K562 (cell line): Measurements from ENCODE around the gene CCDC124. TPM values are rescaled to one million over a fixed set of nuclear protein-coding genes. Genes with fewer than 3 reads are reported as not detected.

Experiments
- ATAC-seq: fragments of 200-7000 bp; cut with Tn5 transposase; 3 replicates; pipeline ENCODE4 v1.9.1; 2020; ENCODE audit warnings: moderate library complexity
- BruUV-seq: library from RNA; stranded (reverse); fragments of 400-500 nt; replicated peaks from 2 replicates; lab custom pipeline; 2021; lab: Mats Ljungman, UMichigan
- CTCF ChIA-PET: fragments of 300-600 bp; formaldehyde crosslinking; extraction: SDS; loops from one replicate; lab custom pipeline; 2021; ENCODE audit warnings: low intra/inter-chr PET ratio; lab: Yijun Ruan, JAX
- POLR2A ChIA-PET: fragments of 300-600, 350-650 bp; sonication (Branson Sonifier 250); formaldehyde crosslinking; extraction: SDS; loops from one replicate; lab custom pipeline; 2021; ENCODE audit warnings: antibody characterized with exemption, inconsistent platforms; lab: Yijun Ruan, JAX
- DNase-seq, 4 experiments: peaks; one replicate each; pipeline versions ENCODE4 v3.0.0 to v3.0.0-alpha.2; 2011 to 2018; ENCODE audit warnings: low spot score in 3 of 4, mixed read lengths in 3 of 4; ENCODE audit errors: extremely low read depth in 1 of 4
- FAIRE-seq: peaks from 2 replicates; lab custom pipeline; 2011; peaks lifted over from hg19 to GRCh38; lab: Jason Lieb, UNC
- H2AFZ ChIP-seq: 2 replicates; pipeline ENCODE4 v1.6.0; 2011; ENCODE audit warnings: low read depth, low read length, control low read depth, inconsistent platforms
- H3K27ac ChIP-seq: fragments of 200-600 bp; 3 replicates; pipeline ENCODE4 v1.8.0; 2011; ENCODE audit warnings: low read depth, mild to moderate bottlenecking, control low read depth, inconsistent platforms, low read length, moderate library complexity, mixed read lengths; ENCODE audit errors: extremely low read depth
- H3K27me3 ChIP-seq, 2 experiments: fragments of 300-600 bp in 1 of 2; 2 replicates in 1 of 2; 3 replicates in 1 of 2; pipeline versions ENCODE4 v1.6.0 to v1.8.0; 2011; ENCODE audit warnings: inconsistent platforms in 2 of 2, low read length in 2 of 2, mild to moderate bottlenecking in 1 of 2, mixed read lengths in 1 of 2, moderate library complexity in 1 of 2; ENCODE audit not compliant: control insufficient read depth in 2 of 2, insufficient read depth in 2 of 2
- H3K36me3 ChIP-seq: fragments of 300-600 bp; 3 replicates; pipeline ENCODE4 v1.8.0; 2011; ENCODE audit warnings: mild to moderate bottlenecking, low read length, inconsistent platforms; ENCODE audit not compliant: control insufficient read depth, insufficient read depth
- H3K4me1 ChIP-seq, 2 experiments: fragments of 200-600 bp in 1 of 2; replicated peaks in 1 of 2; 2 replicates in 1 of 2; 3 replicates in 1 of 2; pipeline versions ENCODE4 v1.5.1 to v1.8.0; 2011; ENCODE audit warnings: inconsistent platforms in 2 of 2, low read length in 2 of 2, mild to moderate bottlenecking in 1 of 2, mixed read lengths in 1 of 2, moderate library complexity in 1 of 2; ENCODE audit not compliant: control insufficient read depth in 2 of 2, insufficient read depth in 2 of 2
- H3K4me2 ChIP-seq: 2 replicates; pipeline ENCODE4 v1.6.1; 2011; ENCODE audit warnings: low read length, control low read depth, inconsistent platforms, mixed read lengths; ENCODE audit not compliant: insufficient read depth
- H3K4me3 ChIP-seq: fragments of 200-600 bp; sonication (generic), shearing (Covaris generic); 2 replicates; pipeline ENCODE4 v1.5.1; 2016; ENCODE audit warnings: control low read depth, inconsistent platforms
- H3K79me2 ChIP-seq: fragments of 200-600 bp; 3 replicates; pipeline ENCODE4 v1.8.0; 2011; ENCODE audit warnings: low read length, inconsistent platforms; ENCODE audit not compliant: control insufficient read depth, insufficient read depth
- H3K9ac ChIP-seq, 2 experiments: 2 replicates each; pipeline versions ENCODE4 v1.6.0 to v1.6.1; 2011; ENCODE audit warnings: low read depth in 2 of 2, low read length in 2 of 2, control low read depth in 1 of 2, inconsistent platforms in 1 of 2, mild to moderate bottlenecking in 1 of 2, mixed read lengths in 1 of 2; ENCODE audit not compliant: insufficient read depth in 1 of 2
- H3K9me1 ChIP-seq: one replicate; pipeline ENCODE4 v1.6.0; 2011; ENCODE audit warnings: inconsistent platforms, mild to moderate bottlenecking, low read length, moderate library complexity; ENCODE audit not compliant: control insufficient read depth, insufficient read depth
- H3K9me3 ChIP-seq: replicated peaks from 2 replicates; pipeline ENCODE4 v1.5.1; 2011; ENCODE audit warnings: low read depth, low read length, inconsistent platforms; ENCODE audit not compliant: control insufficient read depth, insufficient read depth
- H4K20me1 ChIP-seq: replicated peaks from 2 replicates; pipeline ENCODE4 v1.6.1; 2011; ENCODE audit warnings: low read length, inconsistent platforms, mixed read lengths; ENCODE audit not compliant: control insufficient read depth, insufficient read depth
- FOXP1 ChIP-seq: sonication (generic); formaldehyde crosslinking; IDR thresholded peaks from 2 replicates; pipeline ENCODE4 v1.8.0; 2022; ENCODE audit warnings: mild to moderate bottlenecking, missing genetic modification reagents
- WGBS: fragments of 100-300 bp; shearing (Covaris generic); methylation state at CpG from one replicate; pipeline ENCODE4 v1.1.6; 2016; ENCODE audit warnings: low coverage, mixed read lengths; ENCODE audit not compliant: insufficient coverage; ENCODE audit errors: missing lambda C conversion rate; 5-methylcytosine and 5-hydroxymethylcytosine counted together
- in situ Hi-C: fragments of 300-500 bp; cut with MboI; formaldehyde crosslinking; loops from 4 replicates; pipeline ENCODE4 v1.15.0; 2018; ENCODE audit warnings: inconsistent platforms, mixed read lengths
- intact Hi-C: fragments of 100-400 bp; cut with micrococcal nuclease; formaldehyde crosslinking; loops from 2 replicates; pipeline ENCODE4 v1.14.2; 2022
- polyA plus RNA-seq, 8 experiments: library from polyadenylated mRNA; depleted of rRNA in 4 of 8; stranded (reverse) in 5 of 8; unstranded in 3 of 8; fragments of >200 nt; fragmentation: Nextera tagmentation in 2 of 8; fragmentation: Illumina TruSeq in 1 of 8; extraction: Ambion mirVana in 2 of 8; extraction: Trizol in 1 of 8; gene quantifications; 2 replicates each; pipeline versions ENCODE4 v1.2.1 to v1.2.3, GENCODE V29; 2011 to 2014; ENCODE audit warnings: inconsistent platforms in 1 of 8, missing spikeins in 1 of 8
- total RNA-seq, 7 experiments: library from RNA; depleted of rRNA in 6 of 7; stranded (reverse); fragments of >200 nt in 6 of 7; fragmentation: Illumina TruSeq in 2 of 7; extraction: Trizol in 2 of 7; gene quantifications; 2 replicates each; pipeline versions ENCODE4 v1.2.1 to v1.2.3, GENCODE V29; 2011 to 2021; ENCODE audit warnings: low replicate concordance in 1 of 7
- TF ChIP-seq, protein P1 (sequence below), 2 experiments: IDR thresholded peaks; 2 replicates each; pipeline ENCODE4 v1.6.1; 2011; ENCODE audit warnings: borderline replicate concordance in 1 of 2, control low read depth in 1 of 2, low read depth in 1 of 2, low read length in 1 of 2, mild to moderate bottlenecking in 1 of 2, mixed read lengths in 1 of 2, moderate library complexity in 1 of 2; ENCODE audit not compliant: insufficient read depth in 1 of 2, insufficient read length in 1 of 2, poor library complexity in 1 of 2, severe bottlenecking in 1 of 2; ENCODE audit errors: extremely low read depth in 1 of 2
- TF ChIP-seq, protein P2 (sequence below): sonication (generic); formaldehyde crosslinking; IDR thresholded peaks from 2 replicates; pipeline ENCODE4 v1.8.1; 2023; ENCODE audit warnings: mild to moderate bottlenecking, missing genetic modification reagents
- TF ChIP-seq, protein P3 (sequence below): sonication (generic); formaldehyde crosslinking; IDR thresholded peaks from 2 replicates; pipeline ENCODE4 v1.8.0; 2022; ENCODE audit warnings: missing genetic modification reagents, mild to moderate bottlenecking, moderate library complexity, borderline replicate concordance

CCDC124 gene
- total and polyA plus RNA-seq, 9 of the 15 experiments (the other 6 are each of a cell fraction or from before 2014, with no cell fraction given): 5.8 to 234 (median 40.1) TPM

DNA sequence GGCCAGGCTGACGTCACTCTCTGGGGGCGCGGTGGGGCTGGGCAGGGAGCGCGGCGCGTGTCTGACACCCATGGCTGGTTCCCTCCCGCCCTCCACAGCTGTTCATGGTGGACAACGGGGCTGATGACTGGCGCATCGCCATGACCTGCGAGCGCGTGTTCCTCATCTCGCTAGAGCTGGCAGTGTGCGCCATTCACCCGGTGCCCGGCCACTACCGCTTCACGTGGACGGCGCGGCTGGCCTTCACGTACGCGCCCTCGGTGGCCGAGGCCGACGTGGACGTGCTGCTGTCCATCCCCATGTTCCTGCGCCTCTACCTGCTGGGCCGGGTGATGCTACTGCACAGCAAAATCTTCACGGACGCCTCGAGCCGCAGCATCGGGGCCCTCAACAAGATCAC is 48.8 kb downstream of the CCDC124 start:
- BruUV-seq: no TSS peak
- in situ Hi-C loops: no loop called here
- Histone ChIP-seq H3K4me2 (no peak overlapping the region), H3K9me1 (no peaks in the 10 kb centered on the region), H3K9me3 (no peaks in the 10 kb centered on the region), H3K27ac (no peak overlapping the region), H3K9ac (no peak overlapping the region), H3K36me3 (no peaks in the 10 kb centered on the region), H3K79me2 (no peaks in the 10 kb centered on the region), H3K4me1 (peaks cover 7 to 26% of the 10 kb centered on the region in 2 experiments; a peak in 4 of 5 replicates), H4K20me1 (no peaks in the 10 kb centered on the region), H2AFZ (no peak overlapping the region), H3K4me3 (no peak overlapping the region), H3K27me3 (peaks cover 7 to 13% of the 10 kb centered on the region in 2 experiments; a peak in 4 of 5 replicates)
- TF ChIP-seq, protein P1, sequence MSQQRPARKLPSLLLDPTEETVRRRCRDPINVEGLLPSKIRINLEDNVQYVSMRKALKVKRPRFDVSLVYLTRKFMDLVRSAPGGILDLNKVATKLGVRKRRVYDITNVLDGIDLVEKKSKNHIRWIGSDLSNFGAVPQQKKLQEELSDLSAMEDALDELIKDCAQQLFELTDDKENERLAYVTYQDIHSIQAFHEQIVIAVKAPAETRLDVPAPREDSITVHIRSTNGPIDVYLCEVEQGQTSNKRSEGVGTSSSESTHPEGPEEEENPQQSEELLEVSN (IDR thresholded peaks at IDR 0.05; ENCODE audit: borderline replicate concordance in 1 of 2, extremely low read depth in 1 of 2, insufficient read depth in 1 of 2, insufficient read length in 1 of 2, low read depth in 1 of 2, low read length in 1 of 2, poor library complexity in 1 of 2, severe bottlenecking in 1 of 2): peak in 1 of 2 experiments; percentile 35
- no peak for TF ChIP-seq FOXP1 (CRISPR knock-in tag)
- TF ChIP-seq, protein P2, sequence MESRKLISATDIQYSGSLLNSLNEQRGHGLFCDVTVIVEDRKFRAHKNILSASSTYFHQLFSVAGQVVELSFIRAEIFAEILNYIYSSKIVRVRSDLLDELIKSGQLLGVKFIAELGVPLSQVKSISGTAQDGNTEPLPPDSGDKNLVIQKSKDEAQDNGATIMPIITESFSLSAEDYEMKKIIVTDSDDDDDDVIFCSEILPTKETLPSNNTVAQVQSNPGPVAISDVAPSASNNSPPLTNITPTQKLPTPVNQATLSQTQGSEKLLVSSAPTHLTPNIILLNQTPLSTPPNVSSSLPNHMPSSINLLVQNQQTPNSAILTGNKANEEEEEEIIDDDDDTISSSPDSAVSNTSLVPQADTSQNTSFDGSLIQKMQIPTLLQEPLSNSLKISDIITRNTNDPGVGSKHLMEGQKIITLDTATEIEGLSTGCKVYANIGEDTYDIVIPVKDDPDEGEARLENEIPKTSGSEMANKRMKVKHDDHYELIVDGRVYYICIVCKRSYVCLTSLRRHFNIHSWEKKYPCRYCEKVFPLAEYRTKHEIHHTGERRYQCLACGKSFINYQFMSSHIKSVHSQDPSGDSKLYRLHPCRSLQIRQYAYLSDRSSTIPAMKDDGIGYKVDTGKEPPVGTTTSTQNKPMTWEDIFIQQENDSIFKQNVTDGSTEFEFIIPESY: peak; percentile 47; the same call in 1 of the 2 replicates
- TF ChIP-seq, protein P3, sequence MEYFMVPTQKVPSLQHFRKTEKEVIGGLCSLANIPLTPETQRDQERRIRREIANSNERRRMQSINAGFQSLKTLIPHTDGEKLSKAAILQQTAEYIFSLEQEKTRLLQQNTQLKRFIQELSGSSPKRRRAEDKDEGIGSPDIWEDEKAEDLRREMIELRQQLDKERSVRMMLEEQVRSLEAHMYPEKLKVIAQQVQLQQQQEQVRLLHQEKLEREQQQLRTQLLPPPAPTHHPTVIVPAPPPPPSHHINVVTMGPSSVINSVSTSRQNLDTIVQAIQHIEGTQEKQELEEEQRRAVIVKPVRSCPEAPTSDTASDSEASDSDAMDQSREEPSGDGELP (CRISPR knock-in tag): peak; percentile 33; the same call in 1 of the 2 replicates
- DNase-seq (no peak), FAIRE-seq (no peak), ATAC-seq (no peak)
- ChIA-PET CTCF (no interaction called here), POLR2A (no interaction called here)
- intact Hi-C loops: no loop called here
- 39% methylated on average over 36 of the region's 38 CpGs for WGBS
